ENCODE results near the gene GPR153.

- TF ChIP-seq CTCF (IDR thresholded peaks at IDR 0.05) (no peak), POLR2A (IDR thresholded peaks at IDR 0.05) (no peak)
These were observed 12.5 kb upstream of the GPR153 start for GRCh38 chr1:6273380-6273891.

All from lower leg skin (tissue), 3 donors.